SK-N-SH (cell line): ENCODE results near the gene CPS1. TPM values are rescaled to one million over a fixed set of nuclear protein-coding genes. Genes with fewer than 3 reads are reported as not detected.

Experiments used
- CTCF ChIA-PET: fragments of 300-600, 350-600 bp; formaldehyde crosslinking; extraction: SDS; loops from one replicate; lab custom pipeline; 2021; lab: Yijun Ruan, JAX
- POLR2A ChIA-PET: fragments of 350-600 bp; sonication (Branson Sonifier 250); formaldehyde crosslinking; extraction: SDS; loops from one replicate; lab custom pipeline; 2020; ENCODE audit warnings: antibody characterized with exemption, inconsistent platforms; lab: Yijun Ruan, JAX
- DNase-seq: peaks from one replicate; pipeline ENCODE4 v3.0.0; 2012
- H2AFZ ChIP-seq: fragments of 200-600 bp; sonication (generic); 2 replicates; pipeline ENCODE4 v1.8.1; 2016; ENCODE audit warnings: antibody characterized with exemption, mild to moderate bottlenecking, low read depth
- H3F3A ChIP-seq: fragments of 200-600 bp; sonication (generic); replicated peaks from 2 replicates; pipeline ENCODE3; 2016; ENCODE audit warnings: antibody characterized with exemption, mild to moderate bottlenecking; ENCODE audit not compliant: insufficient read depth
- H3K27ac ChIP-seq, 2 experiments: fragments of 200-500 bp in 1 of 2; fragments of 200-600 bp in 1 of 2; sonication (Bioruptor generic) in 1 of 2; sonication (generic), shearing (Covaris generic) in 1 of 2; 2 replicates each; pipeline versions ENCODE4 v1.5.1 to v1.6.1; 2014 to 2016; ENCODE audit warnings: low read depth in 2 of 2, inconsistent platforms in 1 of 2, low read length in 1 of 2, mild to moderate bottlenecking in 1 of 2, mixed read lengths in 1 of 2
- H3K27me3 ChIP-seq: fragments of 200-600 bp; sonication (generic), shearing (Covaris generic); 2 replicates; pipeline ENCODE4 v1.6.1; 2016; ENCODE audit warnings: mixed run types; ENCODE audit not compliant: insufficient read depth
- H3K36me3 ChIP-seq, 2 experiments: fragments of 200-500 bp in 1 of 2; fragments of 200-600 bp in 1 of 2; sonication (Bioruptor generic) in 1 of 2; sonication (generic) in 1 of 2; replicated peaks in 1 of 2; 2 replicates each; pipeline versions ENCODE3 to v1.5.1; 2014 to 2016; ENCODE audit warnings: low read length in 1 of 2, mild to moderate bottlenecking in 1 of 2; ENCODE audit not compliant: insufficient read depth in 2 of 2, control insufficient read depth in 1 of 2
- H3K4me1 ChIP-seq, 2 experiments: fragments of 200-500 bp in 1 of 2; fragments of 200-600 bp in 1 of 2; sonication (Bioruptor generic) in 1 of 2; sonication (generic), shearing (Covaris generic) in 1 of 2; 2 replicates each; pipeline versions ENCODE4 v1.5.1 to v1.6.1; 2014 to 2016; ENCODE audit warnings: low read depth in 1 of 2, low read length in 1 of 2, mixed run types in 1 of 2; ENCODE audit not compliant: insufficient read depth in 2 of 2, control insufficient read depth in 1 of 2
- H3K4me2 ChIP-seq: fragments of 200-600 bp; sonication (generic), shearing (Covaris generic); 2 replicates; pipeline ENCODE4 v1.6.1; 2017; ENCODE audit warnings: mixed run types
- H3K4me3 ChIP-seq, 2 experiments: fragments of 200-500 bp in 1 of 2; fragments of 200-600 bp in 1 of 2; sonication (Bioruptor generic) in 1 of 2; sonication (generic), shearing (Covaris generic) in 1 of 2; 2 replicates each; pipeline versions ENCODE4 v1.5.1 to v1.8.1; 2014 to 2016; ENCODE audit warnings: low read depth in 2 of 2, inconsistent platforms in 1 of 2, low read length in 1 of 2, mild to moderate bottlenecking in 1 of 2, mixed read lengths in 1 of 2, moderate library complexity in 1 of 2
- H3K79me2 ChIP-seq: fragments of 200-600 bp; sonication (generic); 2 replicates; pipeline ENCODE4 v1.8.1; 2017; ENCODE audit warnings: mild to moderate bottlenecking; ENCODE audit not compliant: insufficient read depth
- H3K9ac ChIP-seq: fragments of 200-600 bp; sonication (generic); 2 replicates; pipeline ENCODE4 v1.6.1; 2017; ENCODE audit warnings: mixed run types
- H3K9me2 ChIP-seq: fragments of 200-600 bp; sonication (generic); 2 replicates; pipeline ENCODE4 v1.6.1; 2017; ENCODE audit warnings: mixed run types
- H3K9me3 ChIP-seq: fragments of 200-600 bp; sonication (generic); 2 replicates; pipeline ENCODE4 v1.6.1; 2017; ENCODE audit warnings: mixed run types, mild to moderate bottlenecking, moderate library complexity
- H4K20me1 ChIP-seq: fragments of 200-600 bp; sonication (generic); 2 replicates; pipeline ENCODE4 v1.6.1; 2017; ENCODE audit warnings: mild to moderate bottlenecking, mixed run types; ENCODE audit not compliant: insufficient read depth
- CHD2 ChIP-seq: fragments of 150-350 bp; IDR thresholded peaks from 2 replicates; pipeline ENCODE4 v1.6.1; 2018; ENCODE audit warnings: low read length; ENCODE audit not compliant: partially characterized antibody
- ELF1 ChIP-seq: IDR thresholded peaks from 2 replicates; pipeline ENCODE4 v1.4.0; 2012
- FOXJ3 ChIP-seq: sonication (generic); formaldehyde crosslinking; IDR thresholded peaks from 2 replicates; pipeline ENCODE4 v1.5.1; 2020; ENCODE audit warnings: mild to moderate bottlenecking, missing genetic modification reagents
- FOXM1 ChIP-seq: IDR thresholded peaks from 2 replicates; pipeline ENCODE4 v1.4.0; 2012; ENCODE audit warnings: low read depth, mild to moderate bottlenecking
- MAX ChIP-seq: IDR thresholded peaks from 2 replicates; pipeline ENCODE4 v1.4.0; 2012; ENCODE audit warnings: low read depth
- PBX3 ChIP-seq: IDR thresholded peaks from 2 replicates; pipeline ENCODE4; 2012
- POLR2AphosphoS5 ChIP-seq: IDR thresholded peaks from 2 replicates; pipeline ENCODE4 v1.6.1; 2012; ENCODE audit warnings: low read depth, low read length
- RAD21 ChIP-seq: IDR thresholded peaks from 2 replicates; pipeline ENCODE4 v1.6.1; 2012; ENCODE audit warnings: mild to moderate bottlenecking, low read length
- RCOR1 ChIP-seq: fragments of 150-350 bp; IDR thresholded peaks from 2 replicates; pipeline ENCODE4 v1.6.1; 2017; ENCODE audit warnings: antibody characterized with exemption, low read length
- REST ChIP-seq: IDR thresholded peaks from 2 replicates; pipeline ENCODE4 v1.6.1; 2012; ENCODE audit warnings: mild to moderate bottlenecking, low read depth, low read length, moderate library complexity
- RXRA ChIP-seq: IDR thresholded peaks from 2 replicates; pipeline ENCODE4 v1.4.0; 2012; ENCODE audit warnings: low read depth, mild to moderate bottlenecking, borderline replicate concordance
- SMC3 ChIP-seq: IDR thresholded peaks from 2 replicates; pipeline ENCODE4 v1.6.1; 2012; ENCODE audit warnings: low read depth, low read length, improper control_type of control experiment
- TCF12 ChIP-seq: IDR thresholded peaks from 2 replicates; pipeline ENCODE4 v1.4.0; 2012
- USF1 ChIP-seq: IDR thresholded peaks from 2 replicates; pipeline ENCODE4 v1.4.0; 2012; ENCODE audit warnings: low read depth, borderline replicate concordance
- YY1 ChIP-seq: IDR thresholded peaks from 2 replicates; pipeline ENCODE4 v1.4.0; 2012; ENCODE audit warnings: low read depth, mild to moderate bottlenecking
- ZBTB33 ChIP-seq: IDR thresholded peaks from 2 replicates; pipeline ENCODE4 v1.4.0; 2012; ENCODE audit warnings: low read depth, borderline replicate concordance
- WGBS: methylation state at CpG from one replicate; pipeline ENCODE4 v1.1.6; 2017; ENCODE audit warnings: low lambda C conversion rate; 5-methylcytosine and 5-hydroxymethylcytosine counted together
- polyA plus RNA-seq, 3 experiments: library from polyadenylated mRNA; depleted of rRNA; stranded (reverse); fragments of >200 nt; gene quantifications; 2 replicates each; pipeline ENCODE4 v1.2.3, GENCODE V29; 2012

The CPS1 gene
- 9.2 and 13.5 TPM in 2 replicates for polyA plus RNA-seq (2012; rRNA removed)
- polyA plus RNA-seq (2012; cell fraction: cytosol; rRNA removed) = 8.2 and 10.2 TPM in 2 replicates
- polyA plus RNA-seq (2012; cell fraction: nucleus; rRNA removed) = 6.4 and 18.9 TPM in 2 replicates

GRCh38 chr2:210556329-210556980, at the start of gene CPS1:
TSS of gene CPS1 (plus strand) at chr2:210556599. CDS start at chr2:210556734, 135 bp downstream.
- no peak within 1 kb of the TSS; the same call in 1 of the 2 replicates for H2AFZ ChIP-seq
- CTCF ChIA-PET = interaction anchor here (0.8 to 2.8 kb wide), 2 partner anchors 22 to 54 kb away, joined by 3 to 15 read pairs; no protein-coding TSS in a partner anchor
- TF ChIP-seq YY1 (no peak), SMC3 (no peak), USF1 (no peak), TCF12 (no peak), REST (no peak), POLR2AphosphoS5 (no peak), PBX3 (no peak), ZBTB33 (no peak), RAD21 (no peak), CHD2 (no peak), FOXJ3 (CRISPR knock-in tag) (no peak), ELF1 (no peak), RXRA (no peak), MAX (no peak), FOXM1 (no peak), RCOR1 (no peak)
- DNase-seq = no peak
- 63% methylated on average over 2 of the region's 2 CpGs for WGBS
- H3K9me3 ChIP-seq = no peaks in the 10 kb centered on the region
- no peaks in the 10 kb centered on the region for H3K27me3 ChIP-seq
- H3K9me2 ChIP-seq = no peaks in the 10 kb centered on the region; the same call in 1 of the 2 replicates
- no peaks in the 10 kb centered on the region for H3F3A ChIP-seq
- H3K4me1 ChIP-seq = peaks cover 0 to 5% of the 10 kb centered on the region in 2 experiments; a peak in 1 of 4 replicates
- H3K9ac ChIP-seq = no peak within 1 kb of the TSS
- no peak within 1 kb of the TSS for H3K4me2 ChIP-seq
- peaks cover 0 to 3% of the 10 kb centered on the region in 2 experiments for H3K36me3 ChIP-seq
- POLR2A ChIA-PET = no interaction called here
- no peak within 1 kb of the TSS for H3K27ac ChIP-seq
- H3K79me2 ChIP-seq = no peaks in the 10 kb centered on the region
- no peak within 1 kb of the TSS for H3K4me3 ChIP-seq
- H4K20me1 ChIP-seq = no peaks in the 10 kb centered on the region
